ENCODE results near the gene NFIX.

Gene NFIX

GRCh38 chr19:13086341-13086740 is 91.1 kb downstream of the NFIX start:
- no peak for DNase-seq (ENCODE audit: low spot score)
- no peak for TF ChIP-seq CTCF (IDR thresholded peaks at IDR 0.05; ENCODE audit: borderline replicate concordance, control extremely low read depth, extremely low read depth, insufficient read depth, missing control alignments)
- in situ Hi-C loops (cut with MboI; ENCODE audit: low sequenced_read_pairs, unreplicated experiment), result no loop called here

DNA sequence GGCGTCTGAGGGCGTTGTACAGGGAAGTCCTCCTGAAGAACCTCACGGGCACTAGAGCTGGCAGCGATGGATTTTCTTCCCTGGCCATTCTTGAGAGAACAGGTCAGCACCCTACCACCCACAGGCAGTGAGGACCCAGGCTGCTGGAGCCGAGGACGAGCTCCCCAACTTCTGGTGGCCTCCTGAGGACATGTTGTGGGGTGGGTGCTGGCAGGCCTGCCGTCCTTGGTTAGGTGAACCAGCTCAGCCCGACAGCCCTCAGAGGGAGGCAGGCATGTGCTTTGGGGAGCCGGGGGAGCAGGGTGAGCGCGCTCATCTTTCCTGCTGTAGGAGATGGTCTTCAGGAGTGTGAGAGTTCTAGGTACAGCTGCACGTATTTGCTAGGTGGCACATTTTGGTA is 92.0 kb downstream of the NFIX start:
- in situ Hi-C loops (cut with MboI; ENCODE audit: low sequenced_read_pairs, unreplicated experiment), result no loop called here
- TF ChIP-seq CTCF (IDR thresholded peaks at IDR 0.05; ENCODE audit: borderline replicate concordance, control extremely low read depth, extremely low read depth, insufficient read depth, missing control alignments), result no peak
- DNase-seq (ENCODE audit: low spot score), result no peak

GRCh38 chr19:13087795-13088537 is 92.7 kb downstream of the NFIX start:
- no peak for TF ChIP-seq CTCF (IDR thresholded peaks at IDR 0.05; ENCODE audit: borderline replicate concordance, control extremely low read depth, extremely low read depth, insufficient read depth, missing control alignments)
- in situ Hi-C loops (cut with MboI; ENCODE audit: low sequenced_read_pairs, unreplicated experiment), result no loop called here
- no peak for DNase-seq (ENCODE audit: low spot score)

GRCh38 chr19:13089139-13089856 is 94.0 kb downstream of the NFIX start:
- TF ChIP-seq CTCF (IDR thresholded peaks at IDR 0.05; ENCODE audit: borderline replicate concordance, control extremely low read depth, extremely low read depth, insufficient read depth, missing control alignments), result no peak
- no peak for DNase-seq (ENCODE audit: low spot score)
- in situ Hi-C loops (cut with MboI; ENCODE audit: low sequenced_read_pairs, unreplicated experiment), result no loop called here

DNA sequence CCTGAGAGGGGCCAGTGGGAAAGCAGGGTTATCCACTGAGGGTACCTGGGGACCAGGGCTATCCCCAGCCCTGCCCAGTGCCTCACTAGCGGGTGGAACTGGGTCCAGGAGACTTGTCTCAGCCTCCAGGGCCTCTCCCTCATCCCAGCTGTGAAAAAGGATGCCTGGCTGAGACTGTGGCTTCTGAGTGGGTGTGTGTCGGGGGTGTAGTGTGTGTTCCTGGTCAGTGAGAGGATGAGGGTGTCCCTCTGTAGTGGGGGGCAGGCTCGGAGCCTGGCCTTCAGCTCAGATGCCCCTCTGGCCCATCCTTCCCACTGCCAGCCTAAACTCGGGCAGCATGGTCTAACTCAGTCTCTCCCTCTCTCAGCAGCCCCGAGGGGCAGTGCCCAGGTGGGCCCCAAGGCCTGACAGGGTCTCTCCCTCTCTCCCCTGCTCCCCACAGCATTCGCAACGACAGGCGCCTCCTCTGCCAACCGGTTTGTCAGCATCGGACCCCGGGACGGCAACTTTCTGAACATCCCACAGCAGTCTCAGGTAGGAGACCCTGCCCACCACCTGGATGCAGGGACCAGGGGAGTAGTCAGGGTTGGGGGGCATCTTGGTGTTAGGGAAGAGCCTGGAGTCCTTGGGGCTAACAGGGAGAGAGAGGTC is 94.7 kb downstream of the NFIX start:
- TF ChIP-seq CTCF (IDR thresholded peaks at IDR 0.05; ENCODE audit: borderline replicate concordance, control extremely low read depth, extremely low read depth, insufficient read depth, missing control alignments), result no peak
- no peak for DNase-seq (ENCODE audit: low spot score)
- in situ Hi-C loops (cut with MboI; ENCODE audit: low sequenced_read_pairs, unreplicated experiment), result loop anchor here (5.0 kb wide), 1 partner anchor 113 kb away; no protein-coding TSS in a partner anchor

DNA sequence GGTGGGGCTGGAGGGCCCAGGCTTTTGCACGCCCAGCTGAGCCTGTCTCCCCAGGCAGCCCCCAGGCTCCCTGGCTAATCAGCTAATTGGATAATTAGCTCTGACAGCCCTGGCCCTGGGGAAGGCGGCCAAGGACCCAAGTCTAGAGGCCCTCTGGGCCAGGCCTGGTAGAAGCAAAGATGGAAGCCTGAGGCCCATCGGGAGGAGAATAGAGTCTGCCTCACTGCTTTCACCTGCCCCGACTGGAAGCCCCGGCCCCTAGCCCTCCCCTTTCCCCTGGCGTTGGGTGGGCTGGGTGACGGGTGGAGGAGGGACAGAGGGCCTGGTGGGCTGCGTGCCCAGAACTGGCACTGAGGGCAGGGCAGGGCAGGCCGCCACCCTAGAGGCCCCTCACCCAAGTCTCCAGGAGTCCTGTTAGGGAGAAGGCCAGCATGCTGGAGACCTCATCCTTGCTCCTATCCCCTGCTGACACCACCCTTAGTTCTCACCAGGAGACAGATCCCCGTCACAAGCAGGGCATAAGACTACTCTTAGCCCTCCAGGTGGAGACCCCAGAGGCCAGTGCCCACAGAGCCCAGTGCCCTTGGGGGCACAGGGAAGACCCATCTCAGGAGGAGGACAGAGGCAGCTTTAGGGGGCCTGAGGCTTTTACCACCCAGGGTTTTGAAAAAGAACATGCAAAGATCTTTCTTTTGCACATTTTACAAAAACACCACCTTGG is 95.4 kb downstream of the NFIX start:
- in situ Hi-C loops (cut with MboI; ENCODE audit: low sequenced_read_pairs, unreplicated experiment), result loop anchor here (5.0 kb wide), 1 partner anchor 113 kb away; no protein-coding TSS in a partner anchor

More for the DNA sequence above, 95.4 kb downstream of the NFIX start:
- DNase-seq (ENCODE audit: low spot score), result no peak
- no peak for TF ChIP-seq CTCF (IDR thresholded peaks at IDR 0.05; ENCODE audit: borderline replicate concordance, control extremely low read depth, extremely low read depth, insufficient read depth, missing control alignments)
